SK-N-SH treated with all-trans-retinoic acid at 6 μM for 48 hours (cell line): Measurements from ENCODE around the gene GPR32.

Source experiments
- ATAC-seq: fragments of 200-7000 bp; cut with Tn5 transposase; 3 replicates; pipeline ENCODE4 v1.9.1; 2020; ENCODE audit warnings: mild to moderate bottlenecking, moderate library complexity
- CREB5 ChIP-seq: fragments of 250-450 bp; sonication (Bioruptor Pico); IDR thresholded peaks from 2 replicates; pipeline ENCODE4 v1.5.1; 2020; ENCODE audit warnings: low read depth, mild to moderate bottlenecking, moderate library complexity
- CSRNP3 ChIP-seq: fragments of 250-450 bp; sonication (Bioruptor Pico); IDR thresholded peaks from 2 replicates; pipeline ENCODE4 v1.5.1; 2021; ENCODE audit warnings: mild to moderate bottlenecking, moderate library complexity
- ESRRG ChIP-seq: fragments of 250-450 bp; sonication (Bioruptor Pico); IDR thresholded peaks from 2 replicates; pipeline ENCODE4 v1.6.1; 2021; ENCODE audit warnings: mild to moderate bottlenecking
- GLIS3 ChIP-seq: fragments of 250-450 bp; sonication (Bioruptor Pico); IDR thresholded peaks from 2 replicates; pipeline ENCODE4 v1.5.0; 2020; ENCODE audit warnings: mild to moderate bottlenecking, moderate library complexity
- ISL1 ChIP-seq: fragments of 250-450 bp; sonication (Bioruptor Pico); IDR thresholded peaks from 2 replicates; pipeline ENCODE4 v2.1.2; 2022; ENCODE audit warnings: mild to moderate bottlenecking, moderate library complexity
- OSR1 ChIP-seq: fragments of 250-450 bp; sonication (Bioruptor Pico); IDR thresholded peaks from 2 replicates; pipeline ENCODE4 v1.8.0; 2022; ENCODE audit warnings: moderate library complexity, mild to moderate bottlenecking, inconsistent platforms
- POU6F1 ChIP-seq: fragments of 250-450 bp; sonication (Bioruptor Pico); IDR thresholded peaks from 2 replicates; pipeline ENCODE4 v1.8.0; 2021; ENCODE audit warnings: low read depth, mild to moderate bottlenecking, moderate library complexity, borderline replicate concordance
- PPARA ChIP-seq: fragments of 250-450 bp; sonication (Bioruptor Pico); IDR thresholded peaks from 2 replicates; pipeline ENCODE4 v1.5.0; 2020; ENCODE audit warnings: mild to moderate bottlenecking, borderline replicate concordance
- SNAI2 ChIP-seq: fragments of 250-450 bp; sonication (Bioruptor Pico); IDR thresholded peaks from 2 replicates; pipeline ENCODE4 v1.5.0; 2020; ENCODE audit warnings: mild to moderate bottlenecking, moderate library complexity
- TCF4 ChIP-seq: fragments of 250-450 bp; sonication (Bioruptor Pico); IDR thresholded peaks from 2 replicates; pipeline ENCODE4 v1.8.0; 2021; ENCODE audit warnings: mild to moderate bottlenecking, moderate library complexity, borderline replicate concordance
- TOX ChIP-seq: fragments of 250-450 bp; sonication (Bioruptor Pico); IDR thresholded peaks from 2 replicates; pipeline ENCODE4 v1.8.0; 2021; ENCODE audit warnings: mild to moderate bottlenecking, moderate library complexity, borderline replicate concordance
- ZC3H10 ChIP-seq: fragments of 250-450 bp; sonication (Bioruptor Pico); IDR thresholded peaks from 2 replicates; pipeline ENCODE4 v1.5.1; 2021; ENCODE audit warnings: mild to moderate bottlenecking, moderate library complexity
- ZFP3 ChIP-seq: fragments of 250-450 bp; sonication (Bioruptor Pico); IDR thresholded peaks from 2 replicates; pipeline ENCODE4 v1.5.0; 2020; ENCODE audit warnings: mild to moderate bottlenecking, moderate library complexity
- ZFP30 ChIP-seq: fragments of 450-650 bp; formaldehyde crosslinking; IDR thresholded peaks from 2 replicates; pipeline ENCODE4 v1.5.0; 2022; ENCODE audit warnings: mild to moderate bottlenecking, moderate library complexity
- ZNF565 ChIP-seq: fragments of 450-650 bp; formaldehyde crosslinking; conservative IDR thresholded peaks from 2 replicates; pipeline ENCODE4 v1.5.0; 2020; ENCODE audit warnings: low read depth, mild to moderate bottlenecking, moderate library complexity
- ZNF70 ChIP-seq: fragments of 450-650 bp; formaldehyde crosslinking; IDR thresholded peaks from 2 replicates; pipeline ENCODE4 v1.5.0; 2020; ENCODE audit warnings: mild to moderate bottlenecking, moderate library complexity
- ZNF8 ChIP-seq: fragments of 450-650 bp; formaldehyde crosslinking; IDR thresholded peaks from 2 replicates; pipeline ENCODE4 v1.5.0; 2020; ENCODE audit warnings: mild to moderate bottlenecking, moderate library complexity
- TF ChIP-seq, protein P1 (sequence below): fragments of 250-450 bp; sonication (Bioruptor Pico); IDR thresholded peaks from 2 replicates; pipeline ENCODE4 v1.5.0; 2020; ENCODE audit warnings: mild to moderate bottlenecking, moderate library complexity
- TF ChIP-seq, protein P2 (sequence below): fragments of 250-450 bp; sonication (Bioruptor Pico); IDR thresholded peaks from 2 replicates; pipeline ENCODE4 v1.8.0; 2020; ENCODE audit warnings: mild to moderate bottlenecking, moderate library complexity, borderline replicate concordance

GPR32 gene

DNA sequence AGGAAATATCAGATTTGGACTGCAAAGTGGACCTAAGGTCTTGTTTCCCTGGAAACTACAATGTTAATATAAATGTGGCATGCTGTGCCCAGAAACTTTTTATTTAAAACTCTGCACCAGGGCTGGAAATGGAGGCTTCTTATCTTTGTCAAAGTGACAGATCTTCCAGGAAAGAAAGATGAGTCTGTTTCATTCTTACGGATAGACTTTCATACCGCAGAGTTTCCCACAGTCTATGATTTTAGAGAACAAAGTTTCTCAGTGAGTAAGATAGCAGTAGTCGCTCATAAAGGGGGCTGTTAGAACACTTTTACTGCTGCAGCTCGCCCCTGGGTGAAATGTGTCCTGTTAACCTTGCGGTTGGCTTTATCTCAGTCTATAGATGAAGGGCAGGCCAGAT lies 40.4 kb upstream of the GPR32 start:
- no peak for TF ChIP-seq OSR1 (CRISPR knock-in tag)
- TF ChIP-seq PPARA (CRISPR knock-in tag): no peak
- TF ChIP-seq ZFP30: no peak
- TF ChIP-seq ZNF8 (CRISPR knock-in tag): no peak
- TF ChIP-seq ISL1 (CRISPR knock-in tag): no peak
- no peak for TF ChIP-seq SNAI2 (CRISPR knock-in tag)
- TF ChIP-seq POU6F1 (CRISPR knock-in tag): no peak
- TF ChIP-seq, protein P1, sequence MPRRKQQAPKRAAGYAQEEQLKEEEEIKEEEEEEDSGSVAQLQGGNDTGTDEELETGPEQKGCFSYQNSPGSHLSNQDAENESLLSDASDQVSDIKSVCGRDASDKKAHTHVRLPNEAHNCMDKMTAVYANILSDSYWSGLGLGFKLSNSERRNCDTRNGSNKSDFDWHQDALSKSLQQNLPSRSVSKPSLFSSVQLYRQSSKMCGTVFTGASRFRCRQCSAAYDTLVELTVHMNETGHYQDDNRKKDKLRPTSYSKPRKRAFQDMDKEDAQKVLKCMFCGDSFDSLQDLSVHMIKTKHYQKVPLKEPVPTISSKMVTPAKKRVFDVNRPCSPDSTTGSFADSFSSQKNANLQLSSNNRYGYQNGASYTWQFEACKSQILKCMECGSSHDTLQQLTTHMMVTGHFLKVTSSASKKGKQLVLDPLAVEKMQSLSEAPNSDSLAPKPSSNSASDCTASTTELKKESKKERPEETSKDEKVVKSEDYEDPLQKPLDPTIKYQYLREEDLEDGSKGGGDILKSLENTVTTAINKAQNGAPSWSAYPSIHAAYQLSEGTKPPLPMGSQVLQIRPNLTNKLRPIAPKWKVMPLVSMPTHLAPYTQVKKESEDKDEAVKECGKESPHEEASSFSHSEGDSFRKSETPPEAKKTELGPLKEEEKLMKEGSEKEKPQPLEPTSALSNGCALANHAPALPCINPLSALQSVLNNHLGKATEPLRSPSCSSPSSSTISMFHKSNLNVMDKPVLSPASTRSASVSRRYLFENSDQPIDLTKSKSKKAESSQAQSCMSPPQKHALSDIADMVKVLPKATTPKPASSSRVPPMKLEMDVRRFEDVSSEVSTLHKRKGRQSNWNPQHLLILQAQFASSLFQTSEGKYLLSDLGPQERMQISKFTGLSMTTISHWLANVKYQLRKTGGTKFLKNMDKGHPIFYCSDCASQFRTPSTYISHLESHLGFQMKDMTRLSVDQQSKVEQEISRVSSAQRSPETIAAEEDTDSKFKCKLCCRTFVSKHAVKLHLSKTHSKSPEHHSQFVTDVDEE: no peak
- no peak for TF ChIP-seq CSRNP3
- TF ChIP-seq, protein P2, sequence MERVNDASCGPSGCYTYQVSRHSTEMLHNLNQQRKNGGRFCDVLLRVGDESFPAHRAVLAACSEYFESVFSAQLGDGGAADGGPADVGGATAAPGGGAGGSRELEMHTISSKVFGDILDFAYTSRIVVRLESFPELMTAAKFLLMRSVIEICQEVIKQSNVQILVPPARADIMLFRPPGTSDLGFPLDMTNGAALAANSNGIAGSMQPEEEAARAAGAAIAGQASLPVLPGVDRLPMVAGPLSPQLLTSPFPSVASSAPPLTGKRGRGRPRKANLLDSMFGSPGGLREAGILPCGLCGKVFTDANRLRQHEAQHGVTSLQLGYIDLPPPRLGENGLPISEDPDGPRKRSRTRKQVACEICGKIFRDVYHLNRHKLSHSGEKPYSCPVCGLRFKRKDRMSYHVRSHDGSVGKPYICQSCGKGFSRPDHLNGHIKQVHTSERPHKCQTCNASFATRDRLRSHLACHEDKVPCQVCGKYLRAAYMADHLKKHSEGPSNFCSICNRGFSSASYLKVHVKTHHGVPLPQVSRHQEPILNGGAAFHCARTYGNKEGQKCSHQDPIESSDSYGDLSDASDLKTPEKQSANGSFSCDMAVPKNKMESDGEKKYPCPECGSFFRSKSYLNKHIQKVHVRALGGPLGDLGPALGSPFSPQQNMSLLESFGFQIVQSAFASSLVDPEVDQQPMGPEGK (CRISPR knock-in tag): no peak
- no peak for TF ChIP-seq ZFP3 (CRISPR knock-in tag)
- TF ChIP-seq ESRRG: no peak
- TF ChIP-seq TOX (CRISPR knock-in tag): no peak
- TF ChIP-seq CREB5 (CRISPR knock-in tag): no peak
- TF ChIP-seq ZNF70 (CRISPR knock-in tag): no peak
- no peak for TF ChIP-seq ZNF565
- ATAC-seq: no peak

- no peak for ATAC-seq
- TF ChIP-seq, protein P1: no peak
- TF ChIP-seq SNAI2 (CRISPR knock-in tag) (no peak), PPARA (CRISPR knock-in tag) (no peak), GLIS3 (no peak), ISL1 (CRISPR knock-in tag) (no peak), CSRNP3 (no peak), ESRRG (no peak), TCF4 (CRISPR knock-in tag) (no peak), CREB5 (CRISPR knock-in tag) (no peak), ZNF8 (CRISPR knock-in tag) (no peak), ZC3H10 (CRISPR knock-in tag) (no peak), ZNF565 (no peak), ZNF70 (CRISPR knock-in tag) (no peak), POU6F1 (CRISPR knock-in tag) (no peak), TOX (CRISPR knock-in tag) (no peak)
- TF ChIP-seq, protein P2 (CRISPR knock-in tag): no peak
These were observed 34.4 kb upstream of the GPR32 start for GRCh38 chr19:50735869-50736268.
